SIG-M5 treated with dmso at 0.1 percent for 504 hours (cell line): ENCODE measurements around the gene GPSM3.
"Not testable (repeated sequence)": the region's sequence is repeated elsewhere in the genome, so short reads cannot be mapped to it uniquely, and the experiment has no call there.

Experiments used
- DNase-seq: peaks from one replicate; lab custom pipeline; 2025; ENCODE audit not compliant: unreplicated experiment; lab: John Stamatoyannopoulos, UW

Gene GPSM3, protein sequence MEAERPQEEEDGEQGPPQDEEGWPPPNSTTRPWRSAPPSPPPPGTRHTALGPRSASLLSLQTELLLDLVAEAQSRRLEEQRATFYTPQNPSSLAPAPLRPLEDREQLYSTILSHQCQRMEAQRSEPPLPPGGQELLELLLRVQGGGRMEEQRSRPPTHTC

DNA sequence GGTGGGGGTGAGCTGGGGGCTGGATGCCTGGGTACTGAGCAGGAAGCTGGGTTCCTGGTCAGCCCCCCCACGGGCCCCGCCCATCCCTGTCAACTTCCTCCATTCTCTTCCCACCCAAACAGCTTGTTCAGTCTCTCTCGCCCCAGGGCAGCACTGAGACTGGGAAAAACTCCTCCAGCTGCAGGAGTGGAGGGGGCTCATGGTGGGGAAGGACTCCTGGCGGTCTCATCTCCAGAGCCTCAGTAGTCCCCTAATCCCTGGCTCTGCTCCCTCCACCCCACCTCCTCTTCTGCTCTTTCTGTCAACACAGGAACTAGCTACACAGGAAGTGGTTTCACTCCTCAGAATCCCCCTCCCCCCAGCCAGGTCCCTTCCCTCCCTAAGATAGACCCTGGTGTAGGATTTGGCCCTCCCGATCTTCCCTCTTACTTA is at the start of gene GPSM3:
Gene GPSM3 (minus strand): TSS at position 36 of the 432 bp plus-strand sequence. CDS start 130 bp downstream, outside the sequence.
- peak; percentile 66 for DNase-seq

DNA sequence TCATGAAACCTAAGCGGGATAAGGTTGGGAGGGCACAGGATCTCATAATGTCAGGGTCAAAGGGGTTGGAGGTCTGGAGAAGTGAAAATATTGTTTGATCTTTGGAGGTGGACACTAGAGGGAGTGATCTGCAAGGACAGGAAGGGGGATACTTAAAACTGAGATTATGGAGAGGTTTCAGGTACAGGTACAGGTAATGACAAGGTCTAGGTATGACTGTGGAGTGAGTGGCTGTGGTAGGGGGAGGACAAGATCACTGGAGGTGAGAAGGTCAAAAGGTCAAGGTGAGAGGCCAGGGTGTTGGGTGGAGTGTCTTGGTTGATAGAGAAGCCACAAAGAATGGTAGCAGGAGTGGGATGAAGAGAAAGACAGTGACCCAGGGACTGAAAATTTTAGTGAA is 48.2 kb upstream of the GPSM3 start:
- DNase-seq: no peak

DNA sequence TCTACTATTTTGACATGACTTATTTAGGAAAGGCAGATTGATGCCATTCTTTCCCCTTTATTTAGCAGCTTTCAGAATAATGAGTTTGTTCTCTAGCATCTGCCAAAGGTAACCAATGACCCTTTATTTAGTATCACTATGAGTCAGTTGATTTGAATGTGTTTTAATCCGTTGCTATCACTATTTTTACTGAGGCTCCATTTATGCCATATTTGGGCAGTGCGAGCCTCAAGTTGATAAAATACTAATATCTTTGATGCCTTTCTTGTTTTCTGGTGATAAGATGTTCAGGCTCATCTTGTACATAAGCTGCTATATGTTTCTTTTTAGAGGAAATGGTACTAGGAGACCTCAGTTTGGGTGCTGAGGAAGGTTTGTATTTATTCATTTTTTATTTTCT is 47.0 kb upstream of the GPSM3 start:
- DNase-seq: no peak

DNA sequence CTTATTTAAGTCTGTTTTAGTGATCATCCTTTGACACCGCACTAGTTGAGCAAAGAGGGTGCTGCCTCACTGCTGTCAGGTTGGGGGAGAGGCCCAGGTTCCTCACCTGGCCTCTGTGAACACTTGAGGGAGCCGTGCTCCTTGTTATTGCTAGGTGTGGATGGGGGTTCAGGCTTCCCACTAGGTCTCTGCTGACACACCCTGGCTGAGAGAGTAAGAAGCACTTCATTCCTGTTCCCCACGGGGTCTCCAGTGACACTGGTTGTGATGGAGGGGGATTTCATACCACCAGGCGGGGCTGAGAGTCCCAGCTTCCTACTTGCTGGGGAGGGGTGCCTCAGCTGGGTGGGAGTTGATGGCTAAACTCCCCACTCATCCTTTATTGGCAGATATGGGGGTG is 42.5 kb upstream of the GPSM3 start:
- no peak for DNase-seq

DNA sequence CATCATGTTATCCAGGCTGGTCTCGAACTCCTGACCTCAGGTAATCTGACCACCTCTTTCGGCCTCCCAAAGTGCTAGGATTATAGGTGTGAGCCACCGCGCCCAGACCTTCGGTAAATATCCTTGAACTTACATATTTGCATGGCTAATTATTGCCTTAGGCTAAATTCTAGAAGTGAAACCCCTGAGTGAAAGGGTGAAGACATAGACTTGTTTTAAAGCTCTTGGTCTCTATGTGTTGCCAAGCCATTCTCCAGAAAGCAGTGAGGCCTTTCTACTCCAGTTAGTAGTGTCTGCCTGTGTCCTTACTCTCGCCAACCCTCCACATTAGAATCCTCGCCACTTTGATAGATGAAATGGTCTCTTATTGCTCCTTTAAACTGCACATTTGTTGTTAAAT is 34.0 kb upstream of the GPSM3 start:
- no peak for DNase-seq

DNA sequence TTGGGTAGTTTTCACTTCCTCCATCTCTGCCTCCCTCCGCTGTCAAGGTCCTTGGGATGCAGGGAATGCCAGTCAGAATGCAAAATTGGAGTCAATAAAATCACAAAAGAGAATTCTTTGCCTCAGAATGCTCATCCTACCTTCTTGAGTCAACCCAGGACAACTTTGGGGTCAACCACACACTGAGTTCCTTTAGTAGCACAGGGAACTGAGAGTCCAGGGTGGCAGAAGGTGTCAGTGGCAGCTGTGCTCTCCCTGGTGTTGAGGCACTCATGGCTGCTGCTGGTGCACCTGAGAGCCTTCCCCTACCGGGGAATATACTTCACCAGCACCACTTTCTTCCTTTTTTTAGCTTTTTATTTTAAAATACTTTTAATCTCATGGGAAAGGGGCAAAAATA is 32.3 kb upstream of the GPSM3 start:
- DNase-seq: no peak

DNA sequence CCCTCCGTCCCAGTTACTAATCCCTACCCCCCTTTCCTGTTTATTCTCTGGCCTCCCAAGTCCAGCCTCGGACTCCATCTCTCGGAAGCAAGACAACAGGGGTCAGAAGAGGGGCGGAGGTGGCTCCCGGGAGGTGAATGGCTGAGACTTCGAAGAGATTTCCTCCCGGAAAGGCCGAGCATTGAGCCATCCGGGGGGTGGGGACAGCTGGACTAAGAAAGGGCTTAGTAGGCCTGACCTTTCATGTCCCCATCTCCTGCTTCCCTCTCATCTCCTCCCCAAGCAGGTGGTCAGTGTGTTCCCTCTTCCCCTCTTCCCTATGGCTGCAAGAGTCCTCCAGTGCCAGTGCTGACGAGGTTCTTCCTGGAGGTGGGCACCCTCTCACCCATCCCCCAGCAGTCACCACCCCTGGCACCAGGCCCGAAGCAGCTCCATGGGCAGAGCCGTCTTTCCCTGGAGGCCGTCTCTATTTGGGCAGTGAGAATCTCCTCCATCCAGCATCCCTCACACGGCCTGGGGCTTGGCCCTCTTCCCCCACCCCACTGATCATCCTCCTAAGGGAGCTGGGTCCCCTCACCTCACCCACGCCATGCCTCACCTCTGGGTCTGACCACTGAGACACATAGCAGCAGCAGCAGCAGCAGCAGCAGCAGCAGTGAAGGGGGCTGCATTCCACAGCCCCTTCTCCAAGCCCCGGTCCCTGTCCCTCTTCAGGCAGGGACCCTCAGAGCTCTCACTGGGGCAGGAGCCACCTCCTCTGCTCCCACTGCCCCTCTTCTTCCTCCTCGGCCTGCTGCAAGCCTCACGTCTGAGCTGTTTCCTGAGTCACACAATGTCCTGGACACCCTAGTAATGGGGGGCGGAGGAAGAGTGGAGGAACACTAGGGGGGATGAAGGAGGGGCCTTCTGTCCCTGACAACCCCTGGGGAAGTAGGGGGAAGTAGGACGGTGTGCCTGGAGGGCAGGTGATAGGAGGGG is 31.1 kb upstream of the GPSM3 start, which contains the start of gene NOTCH4:
Gene NOTCH4 (minus strand): TSS at position 810 of the 978 bp plus-strand sequence. CDS start 139 bp downstream, at position 671.
- no peak for DNase-seq

DNA sequence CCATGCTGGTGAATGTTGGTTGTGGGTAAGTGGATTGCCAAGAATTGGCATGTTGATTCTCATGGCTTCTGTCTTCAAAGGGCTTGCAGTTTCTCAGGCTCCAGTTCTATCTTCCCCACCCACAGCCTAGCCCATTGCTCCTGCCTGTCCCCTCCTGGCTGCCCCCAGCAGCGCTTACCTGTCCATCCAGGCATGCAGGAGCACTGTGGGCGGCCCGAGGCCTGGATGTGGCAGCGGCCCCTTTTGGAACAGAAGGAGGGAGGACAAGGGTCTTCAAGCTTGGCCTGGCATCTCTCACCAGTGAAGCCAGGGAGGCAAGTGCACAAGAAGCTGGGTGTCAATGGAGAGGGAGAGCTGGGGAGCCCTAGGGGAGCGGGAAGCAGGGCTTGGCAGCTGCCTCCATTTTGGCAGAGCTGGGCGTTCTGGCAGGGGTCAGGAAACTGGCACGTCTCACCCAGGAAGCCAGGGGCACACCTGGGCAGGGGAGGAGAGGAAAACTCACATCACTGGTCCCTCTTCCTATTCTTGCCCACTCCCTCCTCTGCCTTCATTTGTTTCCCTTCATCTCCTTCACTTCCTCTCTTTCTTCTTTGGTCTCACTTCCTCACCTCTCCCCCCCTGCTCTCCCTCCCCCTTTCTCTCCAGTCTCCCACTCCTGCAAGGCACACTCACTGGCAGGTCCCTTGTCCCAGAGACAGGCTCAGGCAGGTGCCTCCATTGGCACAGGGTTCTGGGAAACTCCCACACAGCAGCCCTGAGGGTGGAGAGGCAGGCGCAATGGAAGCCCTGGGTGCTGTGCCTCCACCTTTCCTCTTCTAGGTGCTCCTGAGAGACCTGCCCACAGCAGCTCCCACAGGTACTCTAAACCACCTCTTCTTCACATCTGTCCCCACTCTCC is 30.1 kb upstream of the GPSM3 start:
- no peak for DNase-seq

DNA sequence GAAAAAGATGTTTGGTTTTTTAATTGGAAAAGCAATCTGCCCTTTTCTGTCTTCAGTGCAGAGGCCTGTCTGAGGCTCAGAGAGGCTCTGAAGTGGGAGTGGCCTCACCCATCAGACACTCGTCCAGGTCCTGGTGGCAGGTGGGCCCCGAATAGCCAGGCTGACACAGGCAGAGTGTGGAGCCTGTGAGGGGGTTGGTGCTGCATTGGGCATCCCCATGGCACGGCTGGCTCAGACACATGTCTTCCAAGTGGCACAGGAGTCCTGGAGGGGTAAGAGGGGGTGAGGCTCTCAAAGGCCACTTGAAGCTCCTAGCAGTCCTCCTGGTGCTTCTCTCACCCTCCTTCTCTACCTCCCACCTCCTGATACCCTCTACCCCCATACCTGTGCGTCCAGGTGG is 27.6 kb upstream of the GPSM3 start:
- DNase-seq: no peak

DNA sequence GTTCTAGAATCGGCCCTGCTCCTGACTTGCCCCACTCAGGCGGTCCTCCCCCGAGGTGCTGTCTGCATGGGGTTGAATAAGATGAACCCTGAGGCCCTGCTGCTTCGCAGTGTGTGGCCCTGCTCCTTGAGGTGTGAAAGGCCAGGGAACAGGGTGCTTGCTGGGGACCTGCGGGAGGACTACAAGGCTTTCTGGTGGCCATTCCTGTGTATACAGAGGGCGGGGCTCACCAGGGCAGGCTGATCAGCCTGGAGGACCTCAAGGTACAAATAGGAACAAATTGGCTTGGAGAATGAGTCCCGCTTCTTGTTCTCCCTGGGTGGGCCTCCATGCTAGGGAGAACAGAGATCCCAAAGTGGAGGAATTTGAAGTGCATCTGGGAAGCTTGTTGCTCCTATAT is 25.7 kb upstream of the GPSM3 start:
- no peak for DNase-seq

DNA sequence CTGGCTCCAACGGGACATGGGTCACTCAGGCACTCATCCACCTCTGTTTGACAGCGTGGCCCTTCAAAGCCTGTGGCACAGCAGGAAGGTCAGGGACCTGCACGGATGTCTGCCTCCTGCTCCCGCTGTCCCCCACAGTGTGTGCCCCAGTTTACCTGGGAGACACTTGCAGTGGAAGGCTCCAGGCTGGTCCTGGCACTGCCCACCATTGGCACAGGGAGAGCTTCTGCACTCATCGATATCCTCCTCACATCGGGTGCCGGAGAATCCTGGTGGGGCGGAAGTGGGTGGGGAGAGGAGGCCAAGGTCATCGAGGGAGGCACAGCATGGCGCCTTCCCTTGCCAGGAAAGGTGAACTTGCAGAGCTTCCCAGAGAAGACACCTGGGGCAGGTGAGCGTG is 24.6 kb upstream of the GPSM3 start:
- no peak for DNase-seq

DNA sequence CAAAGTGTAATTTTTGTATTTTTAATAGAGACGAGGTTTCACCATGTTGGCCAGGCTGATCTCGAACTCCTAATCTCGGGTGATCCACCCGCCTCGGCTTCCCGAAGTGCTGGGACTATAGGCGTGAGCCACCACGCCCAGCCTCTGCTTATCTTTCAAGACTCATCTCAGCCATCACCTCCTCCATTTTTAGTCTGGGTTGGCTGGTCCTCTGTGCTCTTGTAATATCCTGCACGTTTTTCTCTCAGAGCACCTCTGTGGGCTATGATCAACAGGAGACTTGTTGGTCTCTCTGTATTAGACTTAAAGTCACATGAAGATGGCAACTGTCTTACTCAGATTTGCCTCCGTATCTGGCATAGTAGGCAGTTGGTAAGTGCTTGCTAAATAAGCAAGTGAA is 23.8 kb upstream of the GPSM3 start:
- DNase-seq: no peak

DNA sequence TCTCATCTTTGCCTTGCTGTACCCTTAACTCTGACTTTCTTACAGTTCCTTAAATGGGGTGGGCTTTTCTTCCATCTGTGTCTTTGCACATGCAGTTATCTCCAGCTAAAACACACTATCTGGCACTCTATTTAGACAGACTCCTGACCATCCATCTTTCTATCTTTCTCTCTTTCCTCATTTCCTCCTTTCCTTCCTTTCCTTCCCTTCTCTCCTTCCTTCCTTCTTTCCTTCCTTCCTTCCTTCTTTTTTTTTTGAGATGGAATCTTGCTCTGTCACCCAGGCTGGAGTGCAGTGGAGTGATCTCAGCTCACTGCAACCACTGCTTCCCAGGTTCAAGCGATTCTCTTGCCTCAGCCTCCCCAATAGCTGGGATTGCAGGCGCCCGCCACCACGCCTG is 23.2 kb upstream of the GPSM3 start:
- no peak for DNase-seq

DNA sequence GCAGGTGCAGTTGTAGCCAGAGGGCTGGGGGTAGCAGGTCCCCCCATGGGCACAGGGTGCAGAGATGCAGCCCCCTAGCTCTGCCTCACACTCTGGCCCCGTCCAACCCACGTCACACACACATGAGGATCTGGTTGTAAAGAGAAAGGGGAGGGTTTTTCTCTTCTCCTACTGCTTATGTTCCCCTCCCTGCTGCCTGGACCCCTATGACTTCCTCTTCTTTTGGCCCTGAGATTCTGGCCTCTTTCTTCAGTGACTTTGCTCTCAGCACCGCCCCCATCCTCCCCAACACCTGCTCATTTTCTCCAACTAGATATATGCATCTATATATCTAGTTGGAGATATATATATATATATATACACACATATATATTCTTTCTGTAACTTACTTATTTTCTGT is 21.7 kb upstream of the GPSM3 start:
- DNase-seq: no peak

DNA sequence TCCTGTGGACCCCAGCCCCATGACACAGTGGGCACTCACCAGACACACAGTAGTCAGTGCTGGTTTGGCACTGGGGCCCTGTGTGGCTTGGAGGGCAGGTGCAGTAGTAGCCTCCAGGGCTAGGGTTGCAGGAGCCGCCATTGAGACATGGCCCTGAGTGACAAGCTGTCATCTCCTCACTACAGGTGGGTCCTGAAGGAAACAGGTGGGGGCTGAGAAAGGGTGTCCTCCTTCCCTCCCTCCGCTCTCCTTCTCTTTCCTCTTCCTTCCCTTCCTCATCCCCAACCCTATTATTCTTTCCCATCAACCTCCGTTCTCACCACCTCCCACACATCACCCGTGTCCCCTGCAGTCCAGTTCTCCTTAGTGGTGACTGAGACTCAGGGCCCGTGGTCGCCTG is 21.2 kb upstream of the GPSM3 start:
- DNase-seq: no peak

DNA sequence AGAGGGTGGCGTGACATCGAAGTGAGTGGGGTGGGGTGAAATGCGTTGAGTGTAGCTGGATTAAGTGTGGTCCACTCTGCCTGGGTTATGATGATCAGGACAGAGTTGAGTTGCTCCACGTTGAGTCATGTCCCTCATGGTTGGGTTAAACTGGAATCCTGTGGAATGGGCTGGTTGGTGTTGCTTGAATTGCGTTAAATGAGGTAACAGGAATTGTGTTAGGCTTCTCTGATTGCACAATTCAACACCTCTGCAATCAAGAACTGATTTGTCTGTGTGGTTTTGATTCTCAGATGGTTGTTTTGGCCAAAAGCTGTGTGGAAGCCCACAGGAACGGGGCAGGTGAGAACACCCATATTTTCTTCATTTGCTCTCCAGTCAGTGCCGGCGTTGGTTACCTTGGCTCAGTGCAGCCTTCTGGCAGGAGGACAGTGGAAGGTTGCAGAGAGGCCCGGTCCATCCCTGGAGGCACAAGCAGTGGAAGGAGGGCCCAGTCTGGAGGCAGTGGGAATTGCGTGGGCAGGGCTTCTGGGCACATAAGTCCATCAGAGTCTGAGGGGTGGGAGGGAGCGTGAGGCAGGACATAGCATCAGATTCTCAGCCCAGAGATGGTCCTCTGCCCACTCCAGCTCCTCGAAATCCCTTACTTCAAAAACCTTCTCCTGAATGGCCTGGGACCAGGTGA is 19.8 kb upstream of the GPSM3 start:
- no peak for DNase-seq

DNA sequence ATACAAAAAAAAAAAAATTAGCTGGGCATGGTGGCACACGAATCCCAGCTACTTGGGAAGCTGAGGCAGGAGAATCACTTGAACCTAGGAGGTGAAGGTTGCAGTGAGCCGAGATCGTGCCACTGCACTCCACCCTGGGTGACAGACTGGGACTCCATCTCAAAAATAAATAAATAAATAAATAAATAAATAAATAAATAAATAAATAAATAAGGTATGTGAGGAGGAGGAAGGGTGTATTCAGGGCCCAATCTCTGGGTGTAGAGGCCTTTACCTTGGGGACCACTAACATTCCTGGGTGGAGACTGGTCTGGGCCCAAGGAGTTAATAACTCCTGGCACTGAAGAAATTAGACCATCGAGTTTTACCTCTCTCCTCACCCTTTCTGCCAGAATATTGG is 19.0 kb upstream of the GPSM3 start:
- not testable (repeated sequence) for DNase-seq

DNA sequence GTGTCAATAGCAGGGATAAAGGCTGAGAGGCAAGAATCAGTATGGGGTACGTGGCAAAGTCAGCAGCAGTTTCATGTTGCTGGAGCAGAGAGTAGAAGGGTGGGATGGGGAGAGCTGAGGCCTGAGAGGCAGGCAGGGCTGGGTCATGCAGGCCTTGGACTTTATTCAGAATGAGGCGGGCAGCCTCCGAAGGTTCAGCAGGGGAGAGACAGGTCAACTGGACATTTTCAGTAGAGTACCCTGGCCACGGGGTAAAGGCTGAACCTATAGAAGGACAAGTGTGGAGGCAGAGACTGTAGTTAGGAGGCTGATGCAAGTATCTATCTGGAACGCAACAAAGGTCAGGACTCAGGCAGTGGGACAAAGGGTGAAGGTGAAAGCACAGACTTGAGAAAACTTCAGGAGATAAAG is 17.8 kb upstream of the GPSM3 start:
- DNase-seq: no peak

DNA sequence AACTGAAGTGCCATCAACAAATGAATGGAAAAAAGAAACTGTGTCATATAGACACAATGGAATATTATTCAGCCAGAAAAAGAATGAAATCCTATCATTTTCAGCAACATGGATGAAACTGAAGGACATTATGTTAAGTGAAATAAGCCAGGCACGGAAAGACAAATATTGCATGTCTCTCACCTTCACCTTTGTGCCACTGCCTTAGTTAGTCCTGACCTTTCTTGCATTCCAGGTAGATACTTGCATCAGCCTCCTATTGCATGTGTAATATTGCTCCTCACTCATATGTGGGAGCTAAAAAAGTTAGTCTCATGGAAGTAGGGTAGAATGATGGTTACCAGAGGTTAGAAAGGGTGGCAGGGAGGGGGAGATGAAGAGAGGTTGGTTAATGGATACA is 16.6 kb upstream of the GPSM3 start:
- DNase-seq: no peak

DNA sequence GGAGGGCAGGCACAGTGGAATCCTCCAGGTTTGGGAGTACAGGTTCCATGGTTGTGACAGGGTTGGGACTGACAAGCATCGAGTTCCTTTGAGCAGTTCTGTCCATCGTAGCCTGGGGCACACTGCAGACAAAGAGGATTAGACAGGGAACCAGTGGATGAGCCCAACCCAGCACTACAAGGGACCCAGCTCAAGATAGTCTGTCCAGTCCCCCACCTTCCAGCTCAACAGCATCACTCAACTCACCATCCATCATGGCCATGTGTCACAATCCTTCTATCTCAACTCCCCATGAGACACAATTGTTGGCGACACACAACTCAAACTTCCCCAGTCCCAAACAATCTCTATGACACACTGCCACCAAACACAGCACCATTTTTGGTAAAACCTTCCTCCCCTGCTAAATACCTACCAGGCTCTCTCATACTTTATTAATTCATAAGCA is 11.8 kb upstream of the GPSM3 start:
- no peak for DNase-seq
